IMR-90 (cell line): ENCODE data around the gene COQ2. TPM values are rescaled to one million over a fixed set of nuclear protein-coding genes. Genes with fewer than 3 reads are reported as not detected.

Experiments
- BHLHE40 ChIP-seq: fragments of 150-350 bp; IDR thresholded peaks from 2 replicates; pipeline ENCODE4 v1.6.1; 2016; ENCODE audit warnings: mild to moderate bottlenecking, low read depth, low read length
- CEBPB ChIP-seq: IDR thresholded peaks from 2 replicates; pipeline ENCODE4 v1.6.1; 2012; ENCODE audit warnings: low read depth, low read length, improper control_type of control experiment
- FOS ChIP-seq: fragments of 150-350 bp; IDR thresholded peaks from 2 replicates; pipeline ENCODE4 v1.6.1; 2016; ENCODE audit warnings: low read depth, low read length
- MAFK ChIP-seq: IDR thresholded peaks from 2 replicates; pipeline ENCODE4 v1.6.1; 2012; ENCODE audit warnings: low read depth, low read length, improper control_type of control experiment
- MAZ ChIP-seq: IDR thresholded peaks from 2 replicates; pipeline ENCODE4 v1.6.1; 2012; ENCODE audit warnings: low read depth, mild to moderate bottlenecking, low read length, improper control_type of control experiment, moderate library complexity, borderline replicate concordance
- RFX5 ChIP-seq: IDR thresholded peaks from 2 replicates; pipeline ENCODE4 v1.8.0; 2012; ENCODE audit warnings: low read depth, mild to moderate bottlenecking, low read length, moderate library complexity
- SMC3 ChIP-seq: fragments of 150-350 bp; IDR thresholded peaks from 2 replicates; pipeline ENCODE4 v1.6.1; 2016; ENCODE audit warnings: low read depth, mild to moderate bottlenecking, antibody characterized with exemption, low read length, moderate library complexity
- polyA plus RNA-seq, 3 experiments: library from polyadenylated mRNA; depleted of rRNA; stranded (reverse); fragments of >200 nt; gene quantifications; 2 replicates each; pipeline ENCODE4 v1.2.3, GENCODE V29; 2012; ENCODE audit warnings: low replicate concordance in 1 of 3
- total RNA-seq: library from RNA; depleted of rRNA; stranded (reverse); fragments of >200 nt; gene quantifications from 2 replicates; pipeline ENCODE4 v1.2.3, GENCODE V29; 2012

COQ2 gene
- total and polyA plus RNA-seq, 2 of the 4 experiments (the other 2 are of a cell fraction): 7.3 to 7.4 TPM

- TF ChIP-seq BHLHE40 (no peak), MAFK (no peak), RFX5 (no peak), FOS (no peak), SMC3 (no peak), CEBPB (no peak), MAZ (no peak)
Measured at GRCh38 chr4:83250687-83251446, 33.7 kb downstream of the COQ2 start (continued).
